ENCODE data around the gene SLC25A26.

- TF ChIP-seq, protein P1, sequence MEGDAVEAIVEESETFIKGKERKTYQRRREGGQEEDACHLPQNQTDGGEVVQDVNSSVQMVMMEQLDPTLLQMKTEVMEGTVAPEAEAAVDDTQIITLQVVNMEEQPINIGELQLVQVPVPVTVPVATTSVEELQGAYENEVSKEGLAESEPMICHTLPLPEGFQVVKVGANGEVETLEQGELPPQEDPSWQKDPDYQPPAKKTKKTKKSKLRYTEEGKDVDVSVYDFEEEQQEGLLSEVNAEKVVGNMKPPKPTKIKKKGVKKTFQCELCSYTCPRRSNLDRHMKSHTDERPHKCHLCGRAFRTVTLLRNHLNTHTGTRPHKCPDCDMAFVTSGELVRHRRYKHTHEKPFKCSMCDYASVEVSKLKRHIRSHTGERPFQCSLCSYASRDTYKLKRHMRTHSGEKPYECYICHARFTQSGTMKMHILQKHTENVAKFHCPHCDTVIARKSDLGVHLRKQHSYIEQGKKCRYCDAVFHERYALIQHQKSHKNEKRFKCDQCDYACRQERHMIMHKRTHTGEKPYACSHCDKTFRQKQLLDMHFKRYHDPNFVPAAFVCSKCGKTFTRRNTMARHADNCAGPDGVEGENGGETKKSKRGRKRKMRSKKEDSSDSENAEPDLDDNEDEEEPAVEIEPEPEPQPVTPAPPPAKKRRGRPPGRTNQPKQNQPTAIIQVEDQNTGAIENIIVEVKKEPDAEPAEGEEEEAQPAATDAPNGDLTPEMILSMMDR (IDR thresholded peaks at IDR 0.05), result no peak
- TF ChIP-seq POLR2A (IDR thresholded peaks at IDR 0.05) (no peak), EP300 (IDR thresholded peaks at IDR 0.05) (no peak)
These were observed 194.0 kb downstream of the SLC25A26 start for GRCh38 chr3:66414846-66415245.

Data from tibial nerve (tissue), 4 donors.